AG08395 (cell line): ENCODE measurements around the gene FBLN5.

Experiments used
- DNase-seq: peaks from one replicate; pipeline ENCODE4 v3.0.0; 2012; ENCODE audit warnings: mixed read lengths, low spot score

Gene FBLN5

DNA sequence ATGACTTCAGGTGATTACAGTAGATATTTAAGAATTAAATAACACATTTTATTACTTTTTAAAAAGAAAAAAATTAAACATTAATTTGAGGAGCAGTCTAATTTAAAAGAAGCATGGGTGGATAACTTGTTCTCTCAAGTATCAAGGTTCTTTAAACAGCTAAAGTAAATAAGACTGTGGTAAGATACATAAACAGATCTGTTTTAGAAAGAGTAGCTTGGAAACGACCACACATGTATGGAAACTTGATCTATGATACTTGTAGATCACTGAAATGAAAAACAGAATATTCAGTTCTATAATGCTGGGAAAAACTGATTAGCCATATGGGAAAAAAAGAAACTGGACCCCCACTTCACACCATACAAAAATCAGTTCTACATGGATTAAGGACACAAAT is 116.2 kb downstream of the FBLN5 start:
- no peak for DNase-seq

GRCh38 chr14:91830777-91831176 is 116.7 kb downstream of the FBLN5 start:
- DNase-seq: no peak

DNA sequence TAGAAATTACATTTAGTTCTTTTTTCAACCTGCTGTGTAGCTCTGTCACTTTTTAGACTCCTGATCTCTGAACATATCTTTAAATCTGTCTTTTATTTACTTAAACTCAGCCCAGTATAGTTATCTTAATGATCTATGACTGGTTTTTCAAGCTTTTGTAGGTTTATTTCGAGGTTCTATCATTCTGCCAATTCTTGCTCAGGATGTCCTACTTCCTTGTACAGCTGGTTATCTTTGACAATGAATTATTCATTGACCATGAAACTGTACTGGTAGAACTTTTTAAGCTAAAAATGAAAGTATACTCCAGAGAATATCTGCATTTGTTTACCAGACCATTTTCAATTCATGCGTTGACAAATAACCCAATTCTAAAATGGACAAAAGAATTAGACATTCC is 118.0 kb downstream of the FBLN5 start:
- no peak for DNase-seq

- DNase-seq: no peak
Measured at GRCh38 chr14:91827746-91828145, 119.7 kb downstream of the FBLN5 start.
